Measurements from ENCODE around the gene ADAM12. TPM values are rescaled to one million over a fixed set of nuclear protein-coding genes. Genes with fewer than 3 reads are reported as not detected.
A peak's percentile ranks its signal among the peaks of the same experiment; 100 is the strongest.

Gene ADAM12
- total and polyA plus RNA-seq, 2 donors (not counting 1 experiment from before 2014, with no cell fraction given): 21.0 to 56.9 TPM

- H3K4me2 ChIP-seq (ENCODE audit: extremely low read depth, insufficient read depth, low read length): no peak overlapping the region
- H3K9ac ChIP-seq (ENCODE audit: insufficient read depth, low read length): no peak overlapping the region
- no peak overlapping the region for H2AFZ ChIP-seq (ENCODE audit: low read length)
- no peak overlapping the region for H3K4me3 ChIP-seq (replicated peaks in 1 of 4; ENCODE audit: control extremely low read depth in 1 of 4, insufficient read depth in 1 of 4, low read depth in 3 of 4, low read length in 4 of 4)
- TF ChIP-seq EZH2 (IDR thresholded peaks at IDR 0.05; ENCODE audit: low read length, missing control alignments) (no peak), CTCF (conservative IDR thresholded peaks at IDR 0.05 in 1 of 2, IDR thresholded peaks at IDR 0.05 in 1 of 2; ENCODE audit: low read depth in 1 of 2, low read length in 2 of 2) (no peak)
- no peaks in the 10 kb centered on the region for H3K79me2 ChIP-seq (ENCODE audit: control insufficient read depth, insufficient read depth, low read length)
- no peaks in the 10 kb centered on the region for H3K36me3 ChIP-seq (ENCODE audit: control insufficient read depth, insufficient read depth, low read length)
- DNase-seq (ENCODE audit: low read depth in 2 of 2): no peak
- H4K20me1 ChIP-seq (ENCODE audit: control insufficient read depth, extremely low read depth, insufficient read depth, low read length): no peaks in the 10 kb centered on the region
- no peak overlapping the region for H3K27ac ChIP-seq (ENCODE audit: insufficient read depth, low read length)
- no peaks in the 10 kb centered on the region for H3K9me3 ChIP-seq (ENCODE audit: control insufficient read depth, insufficient read depth, low read depth, low read length)
- H3K27me3 ChIP-seq (ENCODE audit: control insufficient read depth, insufficient read depth, low read length): no peaks in the 10 kb centered on the region
- H3K4me1 ChIP-seq (ENCODE audit: control insufficient read depth, extremely low read depth, insufficient read depth, low read length): peaks cover 3% of the 10 kb centered on the region
These were observed 345.4 kb downstream of the ADAM12 start for GRCh38 chr10:126042906-126043305.

- no peak overlapping the region for H3K9ac ChIP-seq (ENCODE audit: insufficient read depth, low read length)
- H3K4me3 ChIP-seq (replicated peaks in 1 of 4; ENCODE audit: control extremely low read depth in 1 of 4, insufficient read depth in 1 of 4, low read depth in 3 of 4, low read length in 4 of 4): no peak overlapping the region
- H3K27me3 ChIP-seq (ENCODE audit: control insufficient read depth, insufficient read depth, low read length): no peaks in the 10 kb centered on the region
- H2AFZ ChIP-seq (ENCODE audit: low read length): no peak overlapping the region
- no peak overlapping the region for H3K27ac ChIP-seq (ENCODE audit: insufficient read depth, low read length)
- no peaks in the 10 kb centered on the region for H3K79me2 ChIP-seq (ENCODE audit: control insufficient read depth, insufficient read depth, low read length)
- no peak for TF ChIP-seq EZH2 (IDR thresholded peaks at IDR 0.05; ENCODE audit: low read length, missing control alignments)
- TF ChIP-seq CTCF (conservative IDR thresholded peaks at IDR 0.05 in 1 of 2, IDR thresholded peaks at IDR 0.05 in 1 of 2; ENCODE audit: low read depth in 1 of 2, low read length in 2 of 2): no peak
- H3K4me1 ChIP-seq (ENCODE audit: control insufficient read depth, extremely low read depth, insufficient read depth, low read length): peaks cover 3% of the 10 kb centered on the region
- H3K9me3 ChIP-seq (ENCODE audit: control insufficient read depth, insufficient read depth, low read depth, low read length): no peaks in the 10 kb centered on the region
- no peak for DNase-seq (ENCODE audit: low read depth in 2 of 2)
- H3K36me3 ChIP-seq (ENCODE audit: control insufficient read depth, insufficient read depth, low read length): no peaks in the 10 kb centered on the region
- H3K4me2 ChIP-seq (ENCODE audit: extremely low read depth, insufficient read depth, low read length): no peak overlapping the region
- no peaks in the 10 kb centered on the region for H4K20me1 ChIP-seq (ENCODE audit: control insufficient read depth, extremely low read depth, insufficient read depth, low read length)
These were observed 345.9 kb downstream of the ADAM12 start for GRCh38 chr10:126042354-126042753.

- no peaks in the 10 kb centered on the region for H4K20me1 ChIP-seq (ENCODE audit: control insufficient read depth, extremely low read depth, insufficient read depth, low read length)
- DNase-seq (ENCODE audit: low read depth in 2 of 2): peak; percentile 46 to 65
- no peak for TF ChIP-seq CTCF (conservative IDR thresholded peaks at IDR 0.05 in 1 of 2, IDR thresholded peaks at IDR 0.05 in 1 of 2; ENCODE audit: low read depth in 1 of 2, low read length in 2 of 2)
- TF ChIP-seq EZH2 (IDR thresholded peaks at IDR 0.05; ENCODE audit: low read length, missing control alignments): no peak
- H3K4me2 ChIP-seq (ENCODE audit: extremely low read depth, insufficient read depth, low read length): no peak overlapping the region
- no peak overlapping the region for H3K4me3 ChIP-seq (replicated peaks in 1 of 4; ENCODE audit: control extremely low read depth in 1 of 4, insufficient read depth in 1 of 4, low read depth in 3 of 4, low read length in 4 of 4)
- H3K4me1 ChIP-seq (ENCODE audit: control insufficient read depth, extremely low read depth, insufficient read depth, low read length): peaks cover 3% of the 10 kb centered on the region
- no peak overlapping the region for H3K9ac ChIP-seq (ENCODE audit: insufficient read depth, low read length)
- no peak overlapping the region for H3K27ac ChIP-seq (ENCODE audit: insufficient read depth, low read length)
- no peaks in the 10 kb centered on the region for H3K27me3 ChIP-seq (ENCODE audit: control insufficient read depth, insufficient read depth, low read length)
- H3K9me3 ChIP-seq (ENCODE audit: control insufficient read depth, insufficient read depth, low read depth, low read length): no peaks in the 10 kb centered on the region
- no peaks in the 10 kb centered on the region for H3K79me2 ChIP-seq (ENCODE audit: control insufficient read depth, insufficient read depth, low read length)
- H3K36me3 ChIP-seq (ENCODE audit: control insufficient read depth, insufficient read depth, low read length): no peaks in the 10 kb centered on the region
- peak overlapping the region; percentile 55 for H2AFZ ChIP-seq (ENCODE audit: low read length)
These were observed 346.5 kb downstream of the ADAM12 start for GRCh38 chr10:126041804-126042231.

Measured in fibroblast of lung (primary cell).